ENCODE measurements around the gene PQBP1.
A peak's percentile ranks its signal among the peaks of the same experiment; 100 is the strongest.

Gene PQBP1

DNA sequence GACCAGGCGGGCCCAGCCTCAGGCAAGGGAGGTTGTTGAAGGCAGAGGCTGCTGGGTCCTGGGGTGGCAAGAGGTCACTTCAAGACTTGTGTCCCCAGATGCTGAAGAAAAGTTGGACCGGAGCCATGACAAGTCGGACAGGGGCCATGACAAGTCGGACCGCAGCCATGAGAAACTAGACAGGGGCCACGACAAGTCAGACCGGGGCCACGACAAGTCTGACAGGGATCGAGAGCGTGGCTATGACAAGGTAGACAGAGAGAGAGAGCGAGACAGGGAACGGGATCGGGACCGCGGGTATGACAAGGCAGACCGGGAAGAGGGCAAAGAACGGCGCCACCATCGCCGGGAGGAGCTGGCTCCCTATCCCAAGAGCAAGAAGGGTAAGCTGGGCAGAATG, 4.4 kb downstream of the PQBP1 start:
- DNase-seq: no peak

DNA sequence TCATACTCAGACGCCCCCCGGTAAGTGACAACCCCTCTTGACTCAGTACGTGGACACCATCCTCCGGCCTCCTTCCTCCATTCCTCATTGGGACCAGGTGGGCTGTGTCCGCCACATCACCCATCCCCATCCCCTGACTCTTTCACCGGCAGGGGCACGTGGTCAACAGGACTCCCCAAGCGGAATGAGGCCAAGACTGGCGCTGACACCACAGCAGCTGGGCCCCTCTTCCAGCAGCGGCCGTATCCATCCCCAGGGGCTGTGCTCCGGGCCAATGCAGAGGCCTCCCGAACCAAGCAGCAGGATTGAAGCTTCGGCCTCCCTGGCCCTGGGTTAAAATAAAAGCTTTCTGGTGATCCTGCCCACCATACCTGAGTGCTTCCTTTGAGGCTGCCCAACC, 5.0 kb downstream of the PQBP1 start:
- no peak for DNase-seq

DNA sequence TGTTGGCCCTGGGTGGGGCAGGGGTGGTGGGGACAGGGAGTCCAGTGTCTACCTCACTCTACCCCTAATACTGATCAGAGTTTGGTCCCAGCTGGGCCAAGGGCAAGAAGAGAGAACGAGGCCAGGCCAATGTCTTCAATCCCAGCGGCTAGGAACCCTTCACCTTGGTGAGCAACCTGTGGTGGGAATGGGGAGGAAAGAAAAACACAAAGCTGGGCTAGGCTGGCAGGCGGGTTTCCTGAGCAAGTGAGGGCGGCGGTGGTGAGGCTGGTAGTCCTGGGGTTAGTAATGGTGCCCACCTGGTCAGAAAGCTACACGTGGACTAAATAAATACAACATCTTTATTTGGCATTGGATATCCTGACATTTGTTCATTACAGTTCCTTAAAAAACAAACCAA, 5.6 kb downstream of the PQBP1 start:
- DNase-seq: no peak

DNA sequence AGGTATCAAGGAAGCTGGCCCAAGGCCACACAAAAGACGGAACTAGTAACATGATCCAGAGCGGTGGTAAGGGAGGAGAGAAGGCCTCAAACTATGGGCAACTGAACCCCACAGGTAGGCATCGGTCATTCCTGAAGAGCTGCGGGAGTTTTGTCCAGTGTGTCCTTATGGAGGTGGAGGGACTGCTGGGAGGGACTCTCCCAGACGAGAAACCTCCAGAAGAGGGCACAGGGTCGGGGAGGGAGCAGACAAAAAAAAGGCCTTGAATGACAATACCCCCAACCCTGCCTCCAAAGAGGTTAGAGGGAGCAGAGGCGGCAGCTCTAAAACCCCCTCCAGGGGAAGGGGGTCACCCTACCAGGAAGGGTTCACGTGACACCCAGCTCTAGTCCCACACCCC, 6.5 kb downstream of the PQBP1 start:
- DNase-seq: no peak

DNA sequence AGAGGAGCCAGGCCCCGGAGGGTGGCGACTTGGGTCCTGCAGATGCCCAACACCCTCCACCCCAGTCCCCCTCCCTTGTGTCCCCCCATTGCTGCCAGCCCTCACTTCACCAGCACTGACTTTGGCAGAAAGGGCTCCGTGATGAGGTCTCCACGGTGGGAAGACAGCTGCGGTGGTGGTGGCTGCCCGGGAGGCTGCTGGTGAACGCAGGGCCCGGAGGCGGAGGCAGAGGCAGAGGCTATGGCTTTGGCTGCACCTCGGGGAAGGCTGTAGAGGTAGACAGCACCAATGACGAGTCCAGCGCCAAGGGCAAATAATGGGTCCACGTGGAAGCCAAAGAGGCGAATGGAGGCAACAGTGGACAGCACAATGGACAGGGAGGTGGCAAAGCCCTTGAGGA, 6.9 kb downstream of the PQBP1 start:
- DNase-seq: no peak

DNA sequence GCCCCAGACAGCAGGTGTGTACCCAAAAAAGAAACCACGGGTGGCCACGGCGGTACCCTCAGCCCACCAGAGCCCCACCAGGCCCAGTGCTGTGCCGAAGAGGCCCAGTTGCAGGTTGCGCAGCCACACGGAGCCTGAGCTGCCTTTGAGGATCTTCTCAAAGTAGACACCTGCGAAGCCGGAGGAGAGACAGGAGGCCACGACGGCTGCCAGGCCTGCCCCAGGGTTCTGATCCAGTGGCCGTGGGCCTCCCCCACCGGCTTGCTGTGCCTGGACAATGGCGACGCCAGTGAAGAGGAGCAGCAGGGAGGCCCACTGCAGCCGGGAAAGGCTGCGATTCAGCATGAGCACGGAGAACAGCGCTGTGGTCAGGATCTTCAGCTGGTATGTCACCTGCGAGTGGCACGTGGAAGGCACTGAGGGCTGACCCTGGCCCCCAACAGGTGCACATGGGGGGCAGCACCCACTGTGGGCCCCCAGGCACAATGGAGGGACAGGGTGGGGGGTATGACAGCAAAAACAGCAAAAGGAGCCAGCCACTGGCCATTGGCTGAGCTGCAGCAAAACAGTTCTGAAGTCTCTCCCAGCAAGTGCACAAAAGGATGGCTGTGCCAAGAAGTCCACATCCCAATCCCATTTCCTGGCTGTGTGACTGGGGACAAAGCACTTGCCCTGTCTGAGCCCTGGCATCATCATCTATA, 7.5 kb downstream of the PQBP1 start:
- DNase-seq: no peak

DNA sequence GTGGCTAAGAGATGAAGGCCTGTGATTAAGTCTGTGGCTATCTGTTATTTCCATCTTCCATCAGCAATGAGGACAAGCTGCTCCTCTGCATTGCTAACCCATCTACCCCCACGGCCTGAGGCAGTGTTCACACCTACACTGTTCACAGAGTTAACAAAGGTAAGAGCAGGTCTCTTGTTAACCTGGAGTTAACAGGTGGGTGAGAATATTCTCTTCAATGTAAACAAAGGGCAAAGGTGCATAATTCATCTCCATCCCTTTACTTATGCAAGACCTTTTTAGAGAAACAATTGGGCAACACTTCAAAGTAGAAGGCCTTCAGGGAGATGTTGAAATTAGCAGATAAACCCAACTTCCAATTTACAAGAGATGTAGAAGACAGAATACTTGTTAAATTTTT, 10.9 kb downstream of the PQBP1 start:
- DNase-seq: no peak

DNA sequence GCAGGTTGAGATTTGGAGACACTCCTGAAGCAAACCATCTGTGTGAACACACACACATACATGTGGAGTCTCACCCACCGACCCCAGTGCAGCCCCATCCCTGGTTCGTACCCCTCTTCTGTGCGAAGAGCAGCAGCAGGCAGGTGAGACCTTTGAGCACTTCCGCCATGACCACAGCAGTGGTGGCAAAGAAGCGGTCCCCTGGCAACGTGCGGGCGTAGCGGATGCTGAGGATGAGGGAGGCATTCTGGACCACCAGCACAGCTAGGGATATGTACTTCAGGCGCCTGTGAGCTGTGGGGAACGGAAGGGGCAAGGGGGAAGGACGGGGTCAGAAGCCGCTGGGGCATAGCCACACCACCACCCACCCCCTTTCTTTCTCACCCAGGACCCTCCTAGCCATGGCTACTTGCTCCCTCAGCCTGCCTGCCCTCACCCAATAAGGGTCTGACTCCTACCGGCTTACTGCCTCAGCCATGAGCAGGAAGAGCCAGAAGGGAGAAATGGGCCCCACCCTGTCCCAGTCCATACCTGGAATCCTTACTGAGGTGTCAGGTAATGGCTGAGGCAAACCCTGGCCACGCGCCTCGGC, 12.1 kb downstream of the PQBP1 start:
- DNase-seq: no peak

DNA sequence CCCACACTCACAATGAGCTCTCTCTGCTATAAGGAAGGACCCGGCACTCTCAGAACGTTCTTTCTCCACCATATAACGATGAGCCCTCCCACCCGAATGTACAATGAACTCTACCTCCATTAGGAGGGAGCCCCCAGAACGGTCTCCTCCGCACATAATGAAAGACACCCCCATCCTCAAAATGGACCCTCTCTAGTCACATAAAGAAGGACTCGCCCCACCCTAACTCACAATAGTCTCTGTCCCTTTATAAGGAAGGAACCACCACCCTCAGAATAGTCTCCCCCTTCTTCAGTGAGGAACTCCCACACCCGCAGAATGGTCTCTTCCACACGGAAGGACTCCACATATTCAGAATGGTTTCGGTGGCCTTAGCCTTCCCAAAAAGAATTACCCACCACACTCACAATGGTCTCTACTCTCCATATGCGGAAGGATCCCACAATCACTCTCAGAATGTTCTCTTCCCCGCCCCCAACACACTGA, 13.2 kb downstream of the PQBP1 start:
- DNase-seq: no peak

DNA sequence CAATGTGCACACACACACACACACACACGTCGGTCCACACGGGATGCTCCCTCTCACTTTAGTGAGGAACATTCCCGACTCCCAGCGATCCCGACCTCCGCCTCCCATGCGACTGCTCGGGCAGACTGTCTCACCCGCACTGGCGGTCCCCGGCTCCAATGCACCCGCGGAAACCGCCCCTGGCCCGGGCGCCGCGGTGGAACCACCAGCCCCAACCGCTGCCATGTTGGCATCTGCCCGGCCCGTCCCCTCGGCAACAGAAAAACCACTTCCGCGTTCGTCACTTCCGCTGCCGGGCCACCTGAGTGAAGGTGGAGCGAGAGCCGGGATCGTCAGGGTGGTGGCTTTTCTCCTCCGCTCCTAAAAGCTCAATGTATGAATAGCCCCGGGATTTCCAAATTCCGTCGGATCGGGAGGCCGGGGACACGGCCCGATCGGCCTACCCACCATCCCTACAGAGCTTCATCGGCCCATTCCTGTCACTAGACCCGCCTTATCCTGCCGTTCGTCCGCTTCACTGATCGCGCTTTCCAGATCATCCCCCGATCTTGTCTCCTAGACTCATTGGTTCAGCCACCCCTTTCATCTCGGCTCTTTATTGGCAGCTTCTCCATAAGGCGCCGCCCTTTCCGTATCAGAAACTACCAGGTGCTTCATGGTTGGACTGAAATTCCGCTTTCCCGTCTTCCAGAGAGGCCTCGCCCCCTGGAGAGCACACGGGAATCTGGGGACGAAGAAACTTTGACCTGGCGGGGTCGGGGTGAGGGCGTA, 13.9 kb downstream of the PQBP1 start, which contains the start of gene SLC35A2:
Gene SLC35A2, minus strand, starts transcription at position 235 of the 771 bp plus-strand sequence. Its CDS starts 10 bp downstream, at position 225.
- DNase-seq: peak; percentile 81 to 91

DNA sequence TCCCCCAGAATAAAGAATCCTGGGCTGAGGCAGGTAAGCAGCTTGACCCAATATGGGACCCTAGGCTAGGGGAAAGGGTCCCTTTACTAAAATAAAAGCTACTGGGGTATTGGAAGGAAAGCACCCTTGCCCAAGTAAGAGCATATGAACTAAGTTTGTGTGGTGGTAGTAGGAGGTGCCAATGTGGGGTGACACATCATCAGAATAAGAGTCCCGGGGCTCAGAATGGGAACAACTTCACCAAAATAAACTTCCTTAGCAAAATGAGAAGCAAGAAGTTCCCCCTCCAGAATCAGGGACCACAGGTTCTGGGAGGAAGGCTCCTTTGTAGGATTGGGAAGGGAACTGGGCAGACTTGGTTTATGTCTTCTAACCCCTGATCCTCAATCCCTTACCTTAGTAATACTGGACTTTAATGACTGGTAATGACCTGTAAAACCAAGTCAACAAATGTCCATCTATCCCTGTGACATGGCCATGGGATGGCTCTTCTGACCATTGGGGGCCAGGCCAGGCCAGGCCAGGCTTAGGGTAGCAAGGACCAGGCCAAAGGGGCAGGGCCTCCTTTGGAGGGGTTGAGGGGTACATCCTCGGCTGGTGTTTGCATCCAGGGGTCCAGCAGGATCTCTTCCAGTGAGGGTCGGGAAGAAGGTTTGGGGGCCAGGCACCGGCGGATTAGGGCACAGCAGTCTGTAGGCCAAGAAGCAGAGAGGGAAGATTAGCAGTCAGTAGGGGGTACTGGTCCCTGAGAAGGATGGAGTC, 16.1 kb downstream of the PQBP1 start:
- DNase-seq: no peak

DNA sequence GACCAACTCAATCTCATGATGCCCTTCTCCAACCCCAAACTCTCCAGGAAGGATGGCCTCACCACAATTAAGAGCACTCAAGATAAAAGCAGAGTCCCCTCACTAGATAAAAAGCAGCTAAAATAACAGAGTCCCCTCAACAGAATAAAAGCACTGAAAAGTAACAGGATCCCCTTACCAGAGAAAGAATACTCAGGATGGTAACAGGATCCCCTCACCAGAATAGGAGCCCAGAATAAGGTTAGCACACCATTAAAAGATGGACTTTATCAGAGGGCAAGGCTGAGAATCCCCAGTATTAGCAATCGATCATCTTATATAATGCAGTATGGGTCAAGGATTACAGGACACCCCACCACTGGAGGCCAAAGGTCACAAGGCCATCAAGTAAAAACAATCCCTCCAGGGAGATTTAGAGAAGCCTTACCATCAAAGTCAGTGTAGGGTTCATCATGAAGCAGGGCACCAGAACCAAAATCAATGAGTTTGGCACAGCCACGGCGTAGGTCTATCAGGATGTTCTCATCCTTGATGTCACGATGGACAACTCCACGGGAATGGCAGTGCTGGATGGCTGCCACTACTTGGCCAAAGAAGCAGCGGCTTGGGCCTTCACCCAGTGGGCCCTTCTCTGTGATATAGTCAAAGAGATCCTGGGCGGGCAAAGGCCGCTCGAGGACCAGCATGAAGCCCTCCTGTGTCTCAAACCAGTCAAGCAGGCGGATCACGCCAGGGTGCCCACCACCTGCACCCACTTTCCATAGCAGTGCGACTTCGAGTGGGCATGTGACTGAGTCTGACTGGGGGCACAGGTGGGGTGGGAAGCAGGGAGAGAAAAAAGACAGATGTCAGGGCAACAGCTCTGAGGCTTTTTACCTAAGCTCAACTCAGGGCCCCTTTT, 17.1 kb downstream of the PQBP1 start:
- DNase-seq: no peak

DNA sequence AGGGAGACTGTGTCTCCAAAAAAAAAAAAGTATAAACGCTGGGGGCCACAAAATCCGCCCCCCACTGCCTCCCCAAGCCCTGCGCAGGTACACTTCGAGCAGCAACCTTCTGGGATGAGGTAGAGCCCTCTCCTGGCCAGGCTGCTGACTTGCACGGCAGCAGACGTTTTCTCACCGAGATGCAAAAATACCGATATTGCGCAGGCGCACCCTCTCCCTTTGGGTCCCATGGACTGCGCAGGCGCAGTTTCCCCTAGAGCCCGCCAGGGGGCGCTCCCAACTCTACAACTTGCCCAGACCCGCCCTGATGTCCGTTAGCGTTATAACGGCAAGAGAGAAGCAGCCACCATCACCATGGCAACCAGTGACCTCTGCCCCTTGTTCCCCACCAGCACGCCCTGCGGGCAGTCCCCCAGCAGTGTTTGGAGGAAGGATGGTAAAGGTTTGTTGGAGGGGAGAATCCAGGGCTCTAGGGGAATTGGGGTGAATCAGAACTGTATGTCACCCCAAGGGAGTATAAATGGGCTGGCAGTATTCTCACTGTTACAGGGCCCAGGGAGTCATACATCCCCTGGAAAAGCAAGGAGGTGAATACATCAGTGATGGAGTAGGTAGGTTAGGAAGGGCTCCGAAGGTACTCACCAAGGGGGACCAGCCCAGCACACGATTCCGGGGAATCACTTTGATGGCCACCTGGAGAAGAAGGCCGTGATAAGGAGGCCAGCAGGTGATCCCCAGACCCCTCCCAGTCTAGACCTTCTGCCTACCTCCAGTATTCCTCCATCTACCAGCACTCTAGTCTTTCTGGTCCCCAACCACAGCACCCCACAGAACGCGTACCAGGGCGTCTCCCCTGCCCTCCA, 19.6 kb downstream of the PQBP1 start:
- peak; percentile 87 to 89 for DNase-seq

DNA sequence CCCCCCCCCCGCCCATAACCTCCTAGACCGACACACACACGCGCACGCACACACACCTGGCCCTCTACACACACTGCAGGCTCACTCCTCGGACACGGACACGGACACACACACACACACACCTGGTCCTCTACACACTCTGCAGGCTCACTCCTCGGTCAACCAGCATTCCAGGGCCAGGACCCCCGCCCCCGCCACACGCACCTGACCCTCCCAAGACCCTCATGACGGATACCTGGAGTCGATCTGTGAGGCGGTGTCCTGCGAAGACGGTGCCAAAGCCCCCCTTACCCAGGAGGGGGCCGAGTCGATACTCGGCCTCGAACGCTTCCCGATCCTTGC, 20.5 kb downstream of the PQBP1 start:
- DNase-seq: no peak

DNA sequence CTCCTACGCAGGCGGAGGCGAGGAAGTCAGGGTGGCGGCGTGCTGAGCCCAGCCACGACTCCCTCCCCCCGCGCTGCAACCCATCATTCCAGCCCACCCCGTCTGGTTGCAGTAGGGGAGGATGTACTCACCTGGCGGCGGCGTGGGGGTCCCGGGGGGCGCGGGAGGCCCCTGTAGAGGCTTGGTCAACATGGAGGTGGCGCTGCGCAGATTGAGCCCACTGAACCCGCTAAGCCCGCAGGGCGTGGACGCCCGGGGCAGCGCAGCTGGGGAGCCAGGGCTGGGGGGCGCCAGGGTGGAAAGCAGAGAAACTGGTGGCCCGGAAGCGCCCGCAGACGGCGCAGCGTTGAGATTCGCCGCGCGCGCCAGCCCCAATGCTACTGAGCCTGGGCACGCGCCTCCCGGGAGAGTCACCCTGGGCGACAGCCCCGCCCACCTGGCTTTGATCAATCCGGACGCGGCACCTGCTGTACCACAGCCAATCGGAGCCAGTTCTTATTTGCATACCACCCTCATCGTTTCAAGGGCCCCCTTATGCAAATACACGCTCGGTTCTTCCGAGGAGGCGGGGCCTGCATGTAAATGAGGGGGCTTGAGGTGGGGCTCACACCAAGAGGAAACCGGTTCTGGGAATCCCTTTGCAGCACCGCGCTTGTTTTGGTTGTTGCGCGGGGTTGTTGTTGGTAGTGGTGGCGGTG, 21.1 kb downstream of the PQBP1 start, which contains the start of gene PIM2:
Gene PIM2, minus strand, starts transcription at position 382 of the 698 bp plus-strand sequence. Its CDS starts 190 bp downstream, at position 192.
- peak; percentile 96 for DNase-seq

DNA sequence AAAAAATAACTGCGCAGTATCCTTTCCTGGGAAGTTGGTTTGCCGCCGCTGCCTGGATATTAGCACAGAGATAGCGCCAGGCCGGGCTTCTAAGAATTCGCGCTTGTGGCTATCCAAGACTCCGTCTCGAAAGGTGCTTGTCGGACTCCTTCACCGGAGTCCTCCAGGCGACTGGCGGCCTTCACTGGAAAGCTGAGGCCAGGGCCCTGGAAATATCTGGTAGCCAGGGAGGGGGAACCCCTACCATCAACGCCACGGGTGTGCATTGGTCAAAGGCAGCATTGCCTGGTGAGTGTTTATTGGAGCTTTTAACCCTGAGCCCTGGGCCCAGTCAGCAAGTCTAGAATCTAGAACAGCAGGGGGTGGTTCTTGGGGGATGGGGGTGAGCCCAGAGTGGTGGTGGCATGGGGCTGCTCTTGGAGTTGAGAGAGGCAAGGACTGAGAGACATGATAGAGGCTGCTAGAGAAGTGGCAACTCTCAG, 21.7 kb downstream of the PQBP1 start:
- DNase-seq: no peak

DNA sequence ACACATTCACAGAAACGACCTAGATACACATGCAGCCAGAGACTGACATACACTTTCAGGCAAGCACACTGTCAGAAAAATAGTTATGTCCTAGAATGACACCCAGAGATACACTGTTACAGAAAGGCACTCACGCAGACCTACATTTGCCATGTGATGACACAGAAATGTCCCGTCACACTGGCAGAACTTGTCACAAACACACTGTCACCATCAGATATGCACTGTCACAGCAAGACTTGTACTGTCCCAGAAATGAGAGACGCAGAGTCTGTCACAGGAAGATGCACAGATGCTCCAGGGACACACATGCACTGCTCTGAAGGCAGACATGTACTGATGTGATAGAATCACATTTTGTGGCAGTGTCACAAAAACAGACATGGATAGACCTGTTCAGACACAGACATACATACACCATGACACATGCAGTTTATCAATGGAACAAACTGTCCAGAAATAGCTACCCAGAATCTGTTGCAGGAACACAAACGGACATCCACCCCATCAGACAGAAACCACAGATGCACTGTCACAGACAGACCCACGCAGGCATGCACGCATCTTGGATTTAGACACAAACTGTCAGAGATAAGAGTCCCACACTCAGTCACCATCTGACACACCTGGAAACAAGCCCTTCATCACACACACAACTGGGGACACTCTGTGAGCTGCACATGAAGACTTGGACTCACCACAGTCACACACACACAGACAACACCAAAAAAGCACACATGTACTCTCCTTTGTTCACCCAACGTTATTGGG, 22.4 kb downstream of the PQBP1 start:
- DNase-seq: no peak

DNA sequence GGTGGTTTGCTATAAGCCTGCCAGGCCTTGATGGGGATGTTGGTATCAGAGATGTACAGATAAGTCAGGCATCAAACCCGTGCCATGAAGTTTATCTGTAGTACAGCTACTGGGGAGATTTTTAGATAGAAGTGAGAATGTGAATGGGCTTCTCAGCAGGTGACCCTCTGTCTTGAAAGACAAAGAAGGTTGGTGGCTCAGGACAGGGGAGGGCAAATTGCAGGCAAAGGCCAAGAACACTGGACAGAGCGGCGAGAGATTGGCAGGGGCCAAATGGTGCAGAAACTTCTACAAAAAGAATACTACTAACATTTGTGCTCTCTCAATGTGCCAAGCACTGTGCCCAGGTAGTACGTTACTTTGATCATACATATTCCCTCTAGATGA, 23.0 kb downstream of the PQBP1 start:
- no peak for DNase-seq

DNA sequence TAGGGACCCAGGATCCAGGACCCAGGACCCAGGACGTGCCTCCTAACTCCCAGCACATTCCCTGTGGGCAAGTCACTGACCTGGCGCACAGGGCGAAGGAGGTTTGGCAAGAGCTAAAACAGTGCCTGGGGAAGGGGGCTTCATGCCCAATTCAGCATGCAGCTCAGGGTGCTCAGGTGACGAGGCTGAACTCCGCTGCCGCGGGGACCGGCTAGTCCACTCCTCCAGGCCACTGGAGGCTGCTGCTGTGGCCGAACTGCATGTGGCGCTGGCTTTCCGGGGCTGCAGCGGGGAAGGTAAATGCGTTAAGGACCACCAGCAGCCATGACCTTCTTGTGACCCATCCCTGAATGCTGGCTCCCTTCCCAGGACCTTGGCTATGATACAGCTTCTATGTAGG, 26.0 kb downstream of the PQBP1 start:
- DNase-seq: no peak

Measured in NCI-H2081 (cell line).